Measurements from ENCODE around the gene ZC3H15.

DNA sequence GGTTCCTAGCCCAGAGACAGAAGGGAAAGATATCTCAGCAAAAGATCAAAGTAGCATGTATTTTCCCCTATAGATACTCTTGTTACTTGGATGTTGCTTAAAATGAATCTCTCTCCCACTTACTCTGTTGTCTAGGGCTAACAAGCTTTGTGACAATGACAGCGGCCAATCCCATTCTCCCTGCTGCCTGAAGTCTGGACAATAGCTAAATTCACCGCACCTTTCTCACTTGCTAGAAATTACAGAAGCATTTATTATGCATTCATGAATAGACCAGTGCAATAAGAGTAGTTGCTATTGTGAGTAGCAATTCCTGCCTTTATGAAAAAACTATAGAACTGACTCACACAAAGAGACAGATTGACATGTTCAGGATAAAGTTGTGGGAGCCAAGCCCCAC is 42.2 kb upstream of the ZC3H15 start:
- no peak for TF ChIP-seq CTCF (conservative IDR thresholded peaks at IDR 0.05; ENCODE audit: low read depth in 2 of 2)
- no peak for TF ChIP-seq JUNB (IDR thresholded peaks at IDR 0.05; ENCODE audit: unreplicated experiment)

Measured in GM23338 (cell line).